ENCODE data around the gene CYB5A.

DNA sequence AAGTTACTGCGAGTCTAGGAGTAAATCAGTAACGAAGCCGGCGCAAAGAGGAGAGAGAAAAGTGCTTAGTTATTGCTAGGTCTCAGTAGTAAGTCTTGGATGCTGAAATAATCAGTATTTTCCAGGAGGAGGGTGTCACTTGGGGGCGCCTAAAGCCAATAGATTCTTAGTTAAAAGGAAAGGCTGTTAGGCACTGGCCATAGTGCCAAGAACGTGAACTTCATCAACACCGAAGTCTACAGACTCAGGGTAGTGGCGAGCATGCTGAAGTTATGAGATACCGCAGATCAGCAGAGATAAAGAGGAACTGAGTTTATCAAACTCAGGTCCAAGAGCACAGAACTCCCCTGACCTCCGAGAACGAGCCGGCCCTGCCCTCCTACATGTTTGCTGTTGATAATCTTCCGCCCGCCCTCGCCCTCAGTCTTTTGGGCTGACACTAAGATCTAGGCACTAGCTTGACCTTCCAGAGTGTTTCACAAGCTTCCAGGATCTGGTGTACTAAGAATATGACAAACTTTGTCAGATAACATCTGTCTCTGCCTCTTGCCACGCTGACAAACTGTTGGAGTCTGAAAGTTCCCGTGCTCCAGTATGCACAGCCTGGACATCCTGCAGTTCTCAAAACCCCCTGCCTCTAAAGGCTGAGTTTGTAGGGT lies 49.2 kb downstream of the CYB5A start:
- TF ChIP-seq KDM5A (IDR thresholded peaks at IDR 0.05; ENCODE audit: low read length) (no peak), NRF1 (IDR thresholded peaks at IDR 0.05; ENCODE audit: low read depth, low read length) (no peak), EZH2 (IDR thresholded peaks at IDR 0.05; ENCODE audit: low read depth, low read length, severe bottlenecking) (no peak), TAF1 (IDR thresholded peaks at IDR 0.05; ENCODE audit: low read depth, low read length) (no peak), SAP30 (IDR thresholded peaks at IDR 0.05; ENCODE audit: insufficient read depth, insufficient replicate concordance, low read length) (no peak), POLR2A (IDR thresholded peaks at IDR 0.05; ENCODE audit: control extremely low read depth in 1 of 2, low read depth in 2 of 2, low read length in 2 of 2) (no peak), CREB1 (IDR thresholded peaks at IDR 0.05) (no peak), GABPA (IDR thresholded peaks at IDR 0.05; ENCODE audit: borderline replicate concordance, insufficient read depth, low read length) (no peak), KDM1A (IDR thresholded peaks at IDR 0.05; ENCODE audit: borderline replicate concordance, low read length) (no peak), HDAC2 (IDR thresholded peaks at IDR 0.05; ENCODE audit: borderline replicate concordance in 1 of 2, low read depth in 2 of 2, low read length in 2 of 2) (no peak), POLR2AphosphoS5 (IDR thresholded peaks at IDR 0.05; ENCODE audit: low read depth, low read length) (no peak)
- TF ChIP-seq, protein P1, sequence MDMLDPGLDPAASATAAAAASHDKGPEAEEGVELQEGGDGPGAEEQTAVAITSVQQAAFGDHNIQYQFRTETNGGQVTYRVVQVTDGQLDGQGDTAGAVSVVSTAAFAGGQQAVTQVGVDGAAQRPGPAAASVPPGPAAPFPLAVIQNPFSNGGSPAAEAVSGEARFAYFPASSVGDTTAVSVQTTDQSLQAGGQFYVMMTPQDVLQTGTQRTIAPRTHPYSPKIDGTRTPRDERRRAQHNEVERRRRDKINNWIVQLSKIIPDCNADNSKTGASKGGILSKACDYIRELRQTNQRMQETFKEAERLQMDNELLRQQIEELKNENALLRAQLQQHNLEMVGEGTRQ (IDR thresholded peaks at IDR 0.05; ENCODE audit: low read length), result no peak
- TF ChIP-seq, protein P2, sequence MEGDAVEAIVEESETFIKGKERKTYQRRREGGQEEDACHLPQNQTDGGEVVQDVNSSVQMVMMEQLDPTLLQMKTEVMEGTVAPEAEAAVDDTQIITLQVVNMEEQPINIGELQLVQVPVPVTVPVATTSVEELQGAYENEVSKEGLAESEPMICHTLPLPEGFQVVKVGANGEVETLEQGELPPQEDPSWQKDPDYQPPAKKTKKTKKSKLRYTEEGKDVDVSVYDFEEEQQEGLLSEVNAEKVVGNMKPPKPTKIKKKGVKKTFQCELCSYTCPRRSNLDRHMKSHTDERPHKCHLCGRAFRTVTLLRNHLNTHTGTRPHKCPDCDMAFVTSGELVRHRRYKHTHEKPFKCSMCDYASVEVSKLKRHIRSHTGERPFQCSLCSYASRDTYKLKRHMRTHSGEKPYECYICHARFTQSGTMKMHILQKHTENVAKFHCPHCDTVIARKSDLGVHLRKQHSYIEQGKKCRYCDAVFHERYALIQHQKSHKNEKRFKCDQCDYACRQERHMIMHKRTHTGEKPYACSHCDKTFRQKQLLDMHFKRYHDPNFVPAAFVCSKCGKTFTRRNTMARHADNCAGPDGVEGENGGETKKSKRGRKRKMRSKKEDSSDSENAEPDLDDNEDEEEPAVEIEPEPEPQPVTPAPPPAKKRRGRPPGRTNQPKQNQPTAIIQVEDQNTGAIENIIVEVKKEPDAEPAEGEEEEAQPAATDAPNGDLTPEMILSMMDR (IDR thresholded peaks at IDR 0.05; ENCODE audit: control extremely low read depth in 1 of 3, insufficient read depth in 1 of 3, low read depth in 1 of 3, low read length in 3 of 3), result peak in 2 of 3 experiments; percentile 22 to 45; a peak in 3 of 4 replicates
- TF ChIP-seq, protein P3, sequence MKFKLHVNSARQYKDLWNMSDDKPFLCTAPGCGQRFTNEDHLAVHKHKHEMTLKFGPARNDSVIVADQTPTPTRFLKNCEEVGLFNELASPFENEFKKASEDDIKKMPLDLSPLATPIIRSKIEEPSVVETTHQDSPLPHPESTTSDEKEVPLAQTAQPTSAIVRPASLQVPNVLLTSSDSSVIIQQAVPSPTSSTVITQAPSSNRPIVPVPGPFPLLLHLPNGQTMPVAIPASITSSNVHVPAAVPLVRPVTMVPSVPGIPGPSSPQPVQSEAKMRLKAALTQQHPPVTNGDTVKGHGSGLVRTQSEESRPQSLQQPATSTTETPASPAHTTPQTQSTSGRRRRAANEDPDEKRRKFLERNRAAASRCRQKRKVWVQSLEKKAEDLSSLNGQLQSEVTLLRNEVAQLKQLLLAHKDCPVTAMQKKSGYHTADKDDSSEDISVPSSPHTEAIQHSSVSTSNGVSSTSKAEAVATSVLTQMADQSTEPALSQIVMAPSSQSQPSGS (IDR thresholded peaks at IDR 0.05; ENCODE audit: low read length), result no peak

Measured in H1 (cell line).